A375 (cell line): ENCODE data around the gene KRTAP3-2. TPM values are rescaled to one million over a fixed set of nuclear protein-coding genes. Genes with fewer than 3 reads are reported as not detected.

Experiments
- small RNA-seq: library from RNA; depleted of rRNA; stranded (forward); fragments of <200 nt; gene quantifications from one replicate; pipeline ENCODE3, GENCODE V24; 2014
- total RNA-seq: library from RNA; depleted of rRNA; stranded (reverse); fragments of >200 nt; shearing (Covaris generic); gene quantifications from 2 replicates; pipeline ENCODE4 v1.2.3, GENCODE V29; 2014; rRNA removed

KRTAP3-2 gene
- total RNA-seq, result not detected in 2 replicates

DNA sequence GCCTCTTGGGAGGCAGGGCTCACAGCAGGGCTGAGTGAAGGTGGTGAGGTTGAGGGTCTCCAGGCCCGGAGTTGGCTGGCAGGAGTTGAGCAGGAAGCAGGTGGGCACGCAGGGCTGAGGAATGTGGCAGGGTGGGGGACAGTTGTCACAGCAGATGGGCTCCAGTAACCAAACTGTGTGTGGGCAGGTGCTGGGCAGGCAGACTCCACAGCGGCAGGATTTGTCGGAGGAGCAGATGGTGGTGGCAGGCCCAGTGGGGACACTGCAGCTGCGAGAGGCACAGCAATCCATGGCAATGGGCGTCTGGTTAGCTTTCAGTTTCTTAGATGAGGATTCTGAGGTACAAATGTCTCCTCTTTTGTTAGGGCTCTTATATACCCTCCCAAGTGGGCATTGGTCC is at the start of gene KRTAP3-2:
KRTAP3-2 (minus strand) TSS at position 344 of the 400 bp plus-strand sequence; CDS start at position 291, 53 bp downstream.

DNA sequence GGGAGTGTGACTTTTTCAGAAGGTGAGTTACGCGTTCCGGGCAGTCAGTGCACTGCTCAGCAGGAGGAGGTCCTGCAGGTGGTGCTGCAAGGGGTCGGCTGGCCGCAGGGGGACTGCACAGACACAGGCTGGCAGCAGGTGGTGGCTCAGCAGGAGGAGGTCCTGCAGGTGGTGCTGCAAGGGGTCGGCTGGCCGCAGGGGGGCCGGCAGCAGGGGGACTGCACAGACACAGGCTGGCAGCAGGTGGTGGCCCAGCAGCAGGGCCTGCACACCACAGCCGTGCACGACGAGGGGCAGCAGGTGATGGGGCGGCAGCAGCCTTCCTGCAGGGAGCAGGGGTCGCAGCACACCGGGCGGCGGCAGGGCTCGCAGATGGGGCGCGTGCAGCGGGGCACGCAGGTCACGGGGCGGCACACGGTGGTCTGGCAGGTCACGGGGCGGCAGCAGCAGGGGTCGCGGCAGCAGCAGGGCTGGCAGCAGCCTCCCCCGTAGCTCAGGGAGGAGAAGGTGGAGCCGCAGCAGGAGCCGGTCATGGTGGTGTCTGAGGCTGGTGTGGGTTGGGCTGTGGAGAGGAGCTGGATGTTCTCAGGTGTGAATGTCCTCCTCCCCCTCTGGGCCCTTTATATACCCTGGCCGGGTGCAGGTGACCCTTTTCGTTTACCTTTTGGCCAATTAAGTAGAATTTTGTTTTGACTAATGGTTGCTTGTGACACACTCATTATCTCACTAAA is 47.2 kb upstream of the KRTAP3-2 start, which contains the start of gene KRTAP2-1:
KRTAP2-1 (minus strand) TSS at position 582 of the 731 bp plus-strand sequence; CDS start at position 533, 49 bp downstream.

DNA sequence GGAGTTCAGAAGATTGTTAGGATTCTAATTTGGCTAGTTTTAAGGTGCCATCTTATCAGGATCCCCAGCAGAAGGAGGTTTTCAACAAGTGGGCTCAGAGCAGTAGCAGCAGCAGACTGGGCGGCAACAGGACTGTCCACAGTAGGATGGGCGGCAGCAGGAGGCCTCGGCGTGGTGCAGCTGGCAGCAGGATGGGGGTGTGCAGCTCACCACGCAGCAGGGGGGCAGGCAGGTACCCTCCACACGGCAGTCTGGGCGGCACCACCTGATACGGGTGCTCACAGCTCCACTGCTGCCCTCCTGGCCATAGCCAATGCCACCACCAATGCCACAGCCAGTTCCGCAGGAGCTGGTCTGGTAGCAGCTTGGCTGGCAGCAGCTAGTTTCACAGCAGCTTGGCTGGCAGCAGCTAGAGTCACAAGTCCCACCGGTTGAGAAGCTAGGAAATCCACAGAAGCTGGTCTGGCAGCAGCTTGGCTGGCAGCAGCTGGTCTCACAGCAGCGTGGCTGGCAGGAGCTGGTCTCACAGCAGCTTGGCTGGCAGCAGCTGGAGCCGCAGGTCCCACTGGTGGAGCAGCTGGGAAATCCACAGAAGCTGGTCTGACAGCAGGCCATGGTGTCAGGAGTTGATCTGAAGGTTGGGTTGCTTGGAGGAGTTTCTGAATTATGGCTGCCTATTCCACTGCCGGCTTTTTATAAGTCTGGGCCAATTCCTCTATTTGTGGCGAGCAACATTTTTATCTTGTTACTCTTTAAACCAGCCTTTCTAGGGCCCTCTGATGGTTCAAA is 41.3 kb upstream of the KRTAP3-2 start, which contains the start of gene KRTAP1-1:
KRTAP1-1 (minus strand) TSS at position 668 of the 789 bp plus-strand sequence; CDS start at position 615, 53 bp downstream.

DNA sequence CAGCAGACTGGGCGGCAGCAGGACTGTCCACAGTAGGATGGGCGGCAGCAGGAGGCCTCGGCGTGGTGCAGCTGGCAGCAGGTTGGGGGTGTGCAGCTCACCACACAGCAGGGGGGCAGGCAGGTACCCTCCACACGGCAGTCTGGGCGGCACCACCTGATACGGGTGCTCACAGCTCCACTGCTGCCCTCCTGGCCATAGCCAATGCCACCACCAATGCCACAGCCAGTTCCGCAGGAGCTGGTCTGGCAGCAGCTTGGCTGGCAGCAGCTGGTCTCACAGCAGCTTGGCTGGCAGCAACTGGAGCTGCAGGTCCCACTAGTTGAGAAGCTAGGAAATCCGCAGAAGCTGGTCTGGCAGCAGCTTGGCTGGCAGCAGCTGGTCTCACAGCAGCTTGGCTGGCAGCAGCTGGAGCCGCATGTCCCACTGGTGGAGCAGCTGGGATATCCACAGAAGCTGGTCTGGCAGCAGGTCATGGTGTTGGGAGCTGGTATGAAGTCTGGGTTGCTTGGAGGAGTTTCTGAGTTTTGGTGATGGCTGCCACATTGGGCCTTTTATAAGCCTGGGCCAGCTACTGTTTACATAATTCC is 34.7 kb upstream of the KRTAP3-2 start, which contains the start of gene KRTAP1-3:
KRTAP1-3 (minus strand) TSS at position 529 of the 590 bp plus-strand sequence; CDS start at position 476, 53 bp downstream.

GRCh38 chr17:41029633-41030245 is 30.0 kb upstream of the KRTAP3-2 start, which contains the start of gene KRTAP1-4:
KRTAP1-4 (minus strand) TSS chr17:41030195; CDS start chr17:41030078, 117 bp downstream.

DNA sequence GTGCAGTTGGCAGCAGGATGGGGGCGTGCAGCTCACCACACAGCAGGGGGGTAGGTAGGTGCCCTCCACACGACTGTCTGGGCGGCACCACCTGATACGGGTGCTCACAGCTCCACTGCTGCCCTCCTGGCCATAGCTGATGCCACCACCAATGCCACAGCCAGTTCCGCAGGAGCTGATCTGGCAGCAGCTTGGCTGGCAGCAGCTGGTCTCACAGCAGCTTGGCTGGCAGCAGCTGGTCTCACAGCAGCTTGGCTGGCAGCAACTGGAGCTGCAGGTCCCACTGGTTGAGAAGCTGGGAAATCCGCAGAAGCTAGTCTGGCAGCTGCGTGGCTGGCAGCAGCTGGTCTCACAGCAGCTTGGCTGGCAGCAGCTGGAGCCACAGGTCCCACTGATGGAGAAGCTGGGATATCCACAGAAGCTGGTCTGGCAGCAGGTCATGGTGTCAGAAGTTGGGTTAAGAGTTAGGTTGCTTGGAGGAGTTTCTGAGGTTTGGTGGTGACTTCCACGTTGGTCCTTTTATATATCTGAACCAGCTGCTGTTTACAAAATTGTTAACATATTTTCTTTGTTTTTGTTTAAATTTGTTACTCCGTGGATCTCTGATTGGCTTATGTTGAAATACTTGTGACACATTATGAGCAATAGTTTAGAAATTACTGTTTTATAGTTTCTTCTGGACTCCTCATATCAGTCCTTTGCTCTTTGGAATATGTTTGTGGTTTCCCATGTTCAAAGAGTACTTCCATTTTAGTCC is 27.2 kb upstream of the KRTAP3-2 start, which contains the start of gene KRTAP1-5:
KRTAP1-5 (minus strand) TSS at position 494 of the 757 bp plus-strand sequence; CDS start at position 441, 53 bp downstream.

GRCh38 chr17:41008811-41009210 is 9.1 kb upstream of the KRTAP3-2 start, which contains the start of gene KRTAP3-1:
KRTAP3-1 (minus strand) TSS chr17:41009128; CDS start chr17:41009074, 54 bp downstream.

DNA sequence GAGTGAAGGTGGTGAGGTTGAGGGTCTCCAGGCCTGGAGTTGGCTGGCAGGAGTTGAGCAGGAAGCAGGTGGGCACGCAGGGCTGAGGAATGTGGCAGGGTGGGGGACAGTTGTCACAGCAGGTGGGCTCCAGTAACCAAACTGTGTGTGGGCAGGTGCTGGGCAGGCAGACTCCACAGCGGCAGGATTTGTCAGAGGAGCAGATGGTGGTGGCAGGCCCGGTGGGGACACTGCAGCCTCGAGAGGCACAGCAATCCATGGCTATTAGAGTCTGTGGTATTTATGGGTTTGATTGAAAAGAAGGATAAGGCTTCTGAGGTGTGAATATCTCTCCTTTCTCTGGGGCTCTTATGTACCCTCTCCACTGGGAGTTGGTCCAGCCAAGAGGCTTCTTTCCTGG is 5.9 kb downstream of the KRTAP3-2 start, which contains the start of gene KRTAP3-3:
KRTAP3-3 (minus strand) TSS at position 326 of the 400 bp plus-strand sequence; CDS start at position 259, 67 bp downstream.

DNA sequence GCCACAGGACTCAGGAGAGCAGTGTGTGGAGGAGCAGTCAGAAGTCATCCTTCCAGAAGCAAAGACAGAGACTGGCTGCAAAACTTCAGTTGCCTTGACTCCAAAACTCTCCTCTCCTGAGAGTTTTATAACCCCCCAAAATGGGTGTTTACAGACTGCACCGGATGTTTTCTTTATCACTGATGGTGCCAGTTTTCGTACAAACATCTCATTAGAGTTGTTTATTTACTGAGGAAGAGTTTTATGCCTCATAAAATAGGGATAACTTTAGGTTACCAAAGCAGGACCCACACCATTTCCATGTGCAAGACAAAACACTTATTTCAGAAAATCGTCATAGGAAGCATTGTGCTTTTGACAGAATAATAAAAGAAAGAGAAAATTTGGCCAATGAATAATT is 15.5 kb downstream of the KRTAP3-2 start, which contains the start of gene KRT40:
KRT40 (minus strand) TSS at position 101 of the 400 bp plus-strand sequence; CDS start at position 48, 53 bp downstream.

GRCh38 chr17:40966848-40967247 is 32.9 kb downstream of the KRTAP3-2 start, which contains the start of gene KRT39:
KRT39 (minus strand) TSS chr17:40966948; CDS start chr17:40966856, 92 bp downstream.

Small RNAs within 50 kb of the gene (small RNA-seq; reads per million reads assigned to genes)
- not detected for gene KRTAP3-4P

Other genes starting within 250 kb of the KRTAP3-2 start
- gene KRT25, start 244.6 kb downstream of the KRTAP3-2 start, total RNA-seq, result not detected in 2 replicates
- gene KRT26, start 227.7 kb downstream of the KRTAP3-2 start, total RNA-seq, result not detected in 2 replicates
- not detected in 2 replicates for gene KRT27, start 217.4 kb downstream of the KRTAP3-2 start, total RNA-seq
- not detected in 2 replicates for gene KRT28, start 199.9 kb downstream of the KRTAP3-2 start, total RNA-seq
- 30.4 and 38.5 TPM in 2 replicates for gene KRT10, start 177.3 kb downstream of the KRTAP3-2 start, total RNA-seq
- 1.6 and 3.4 TPM in 2 replicates for gene KRT12, start 132.7 kb downstream of the KRTAP3-2 start, total RNA-seq
- 0.08 TPM in 1 of 2 replicates, not detected in the other for gene KRT20, start 114.7 kb downstream of the KRTAP3-2 start, total RNA-seq
- 0.08 TPM in 1 of 2 replicates, not detected in the other for gene KRT23, start 62.3 kb downstream of the KRTAP3-2 start, total RNA-seq
- gene KRT39, start 33.0 kb downstream of the KRTAP3-2 start, total RNA-seq, result not detected in 2 replicates
- not detected in 2 replicates for gene KRT40, start 15.6 kb downstream of the KRTAP3-2 start, total RNA-seq
- not detected in 2 replicates for gene KRTAP3-3, start 5.7 kb downstream of the KRTAP3-2 start, total RNA-seq
- not detected in 2 replicates for gene KRTAP3-1, start 9.2 kb upstream of the KRTAP3-2 start, total RNA-seq
- gene KRTAP1-5, start 27.3 kb upstream of the KRTAP3-2 start, total RNA-seq, result not detected in 2 replicates
- gene KRTAP1-4, start 30.3 kb upstream of the KRTAP3-2 start, total RNA-seq, result not detected in 2 replicates
- gene KRTAP1-3, start 35.0 kb upstream of the KRTAP3-2 start, total RNA-seq, result not detected in 2 replicates
- gene KRTAP1-1, start 41.5 kb upstream of the KRTAP3-2 start, total RNA-seq, result not detected in 2 replicates
- not detected in 2 replicates for gene KRTAP2-1, start 47.4 kb upstream of the KRTAP3-2 start, total RNA-seq
- not detected in 2 replicates for gene KRTAP2-2, start 55.3 kb upstream of the KRTAP3-2 start, total RNA-seq
- 0.29 TPM in 1 of 2 replicates, not detected in the other for gene KRTAP2-3, start 60.2 kb upstream of the KRTAP3-2 start, total RNA-seq
- not detected in 2 replicates for gene KRTAP2-4, start 66.0 kb upstream of the KRTAP3-2 start, total RNA-seq
- not detected in 2 replicates for gene KRTAP4-7, start 84.2 kb upstream of the KRTAP3-2 start, total RNA-seq
- not detected in 2 replicates for gene KRTAP4-8, start 98.2 kb upstream of the KRTAP3-2 start, total RNA-seq
- gene KRTAP4-16, start 102.3 kb upstream of the KRTAP3-2 start, total RNA-seq, result not detected in 2 replicates
- gene KRTAP4-9, start 105.5 kb upstream of the KRTAP3-2 start, total RNA-seq, result not detected in 2 replicates
- not detected in 2 replicates for gene KRTAP4-11, start 118.5 kb upstream of the KRTAP3-2 start, total RNA-seq
- gene KRTAP4-12, start 124.3 kb upstream of the KRTAP3-2 start, total RNA-seq, result not detected in 2 replicates
- gene KRTAP4-6, start 140.6 kb upstream of the KRTAP3-2 start, total RNA-seq, result not detected in 2 replicates
- not detected in 2 replicates for gene KRTAP4-5, start 149.9 kb upstream of the KRTAP3-2 start, total RNA-seq
- gene KRTAP4-4, start 160.8 kb upstream of the KRTAP3-2 start, total RNA-seq, result not detected in 2 replicates
- gene KRTAP4-3, start 168.3 kb upstream of the KRTAP3-2 start, total RNA-seq, result not detected in 2 replicates
- gene KRTAP4-2, start 178.3 kb upstream of the KRTAP3-2 start, total RNA-seq, result not detected in 2 replicates
- gene KRTAP4-1, start 185.0 kb upstream of the KRTAP3-2 start, total RNA-seq, result not detected in 2 replicates
- gene KRTAP9-1, start 190.0 kb upstream of the KRTAP3-2 start, total RNA-seq, result not detected in 2 replicates
- gene KRTAP9-2, start 226.7 kb upstream of the KRTAP3-2 start, total RNA-seq, result not detected in 2 replicates
- gene KRTAP9-3, start 232.5 kb upstream of the KRTAP3-2 start, total RNA-seq, result not detected in 2 replicates
- gene KRTAP9-8, start 238.1 kb upstream of the KRTAP3-2 start, total RNA-seq, result not detected in 2 replicates
- gene KRTAP9-4, start 249.8 kb upstream of the KRTAP3-2 start, total RNA-seq, result not detected in 2 replicates